Measurements from ENCODE around the gene UBR3.

The UBR3 gene

DNA sequence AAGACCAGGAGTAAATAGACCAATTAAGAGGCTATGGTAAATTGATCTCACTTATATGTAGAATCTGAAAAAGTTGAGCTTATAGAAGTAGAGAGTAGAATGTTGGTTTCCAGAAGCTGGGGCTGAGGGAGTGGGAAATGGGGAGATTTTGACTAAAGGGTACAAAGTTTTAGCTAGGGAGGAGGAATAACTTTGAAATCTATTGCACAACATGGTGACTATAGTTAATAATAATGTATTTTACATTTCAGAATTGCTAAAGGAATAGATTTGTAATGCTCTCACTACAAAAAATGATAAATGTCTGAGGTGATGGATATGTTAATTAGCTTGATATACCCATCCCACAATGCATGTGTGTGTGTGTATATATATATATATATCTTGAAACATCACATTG is 82.1 kb downstream of the UBR3 start:
- no peaks in the 10 kb centered on the region for H3K9me3 ChIP-seq (ENCODE audit: severe bottlenecking)

DNA sequence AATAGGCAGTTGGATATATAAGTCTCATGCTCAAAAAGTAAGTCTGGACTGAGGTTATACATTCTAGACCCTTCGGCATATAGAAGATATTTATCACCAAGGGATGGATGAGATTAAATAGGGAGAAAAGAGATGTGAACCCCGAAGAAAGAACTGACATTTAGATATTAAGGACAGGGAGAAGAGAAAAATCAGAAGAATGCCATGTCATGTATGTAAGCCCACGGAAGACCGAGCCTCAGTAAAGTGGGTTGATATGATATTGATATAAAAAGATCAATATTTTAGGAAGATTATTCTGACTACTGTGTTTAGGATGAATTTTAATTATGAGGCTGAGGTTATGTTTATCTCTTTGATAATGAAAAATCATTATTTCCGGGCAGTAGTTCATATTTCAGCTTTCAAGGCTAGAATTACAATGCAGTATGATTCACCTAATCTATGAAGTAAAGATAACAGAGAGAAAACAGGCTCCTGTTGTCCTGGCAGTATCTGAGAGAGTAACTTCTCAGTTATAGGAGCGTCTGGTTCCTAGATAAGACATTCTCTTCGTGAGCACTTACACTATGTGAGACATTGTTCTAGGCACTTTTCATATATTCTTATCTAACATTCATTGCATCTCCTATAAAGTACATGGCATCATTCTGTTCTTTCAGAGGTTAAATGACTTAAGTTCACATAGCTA is 83.0 kb downstream of the UBR3 start:
- DNase-seq (ENCODE audit: low spot score) (no peak), ATAC-seq (ENCODE audit: low read depth) (no peak)
- Histone ChIP-seq H3K4me1 (ENCODE audit: insufficient read depth, poor library complexity, severe bottlenecking) (no peaks in the 10 kb centered on the region), H3K27me3 (ENCODE audit: insufficient read depth, poor library complexity, severe bottlenecking) (no peaks in the 10 kb centered on the region), H3K27ac (ENCODE audit: poor library complexity, severe bottlenecking) (no peak overlapping the region), H3K9me3 (ENCODE audit: severe bottlenecking) (no peaks in the 10 kb centered on the region), H3K36me3 (ENCODE audit: low read depth) (peaks cover 6% of the 10 kb centered on the region), H3K4me3 (ENCODE audit: severe bottlenecking) (no peak overlapping the region)
- TF ChIP-seq, protein P1, sequence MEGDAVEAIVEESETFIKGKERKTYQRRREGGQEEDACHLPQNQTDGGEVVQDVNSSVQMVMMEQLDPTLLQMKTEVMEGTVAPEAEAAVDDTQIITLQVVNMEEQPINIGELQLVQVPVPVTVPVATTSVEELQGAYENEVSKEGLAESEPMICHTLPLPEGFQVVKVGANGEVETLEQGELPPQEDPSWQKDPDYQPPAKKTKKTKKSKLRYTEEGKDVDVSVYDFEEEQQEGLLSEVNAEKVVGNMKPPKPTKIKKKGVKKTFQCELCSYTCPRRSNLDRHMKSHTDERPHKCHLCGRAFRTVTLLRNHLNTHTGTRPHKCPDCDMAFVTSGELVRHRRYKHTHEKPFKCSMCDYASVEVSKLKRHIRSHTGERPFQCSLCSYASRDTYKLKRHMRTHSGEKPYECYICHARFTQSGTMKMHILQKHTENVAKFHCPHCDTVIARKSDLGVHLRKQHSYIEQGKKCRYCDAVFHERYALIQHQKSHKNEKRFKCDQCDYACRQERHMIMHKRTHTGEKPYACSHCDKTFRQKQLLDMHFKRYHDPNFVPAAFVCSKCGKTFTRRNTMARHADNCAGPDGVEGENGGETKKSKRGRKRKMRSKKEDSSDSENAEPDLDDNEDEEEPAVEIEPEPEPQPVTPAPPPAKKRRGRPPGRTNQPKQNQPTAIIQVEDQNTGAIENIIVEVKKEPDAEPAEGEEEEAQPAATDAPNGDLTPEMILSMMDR (IDR thresholded peaks at IDR 0.05; ENCODE audit: poor library complexity, severe bottlenecking) = no peak

More for the DNA sequence above, 82.1 kb downstream of the UBR3 start:
- Histone ChIP-seq H3K27me3 (ENCODE audit: insufficient read depth, poor library complexity, severe bottlenecking) (no peaks in the 10 kb centered on the region), H3K36me3 (ENCODE audit: low read depth) (peaks cover 6% of the 10 kb centered on the region), H3K27ac (ENCODE audit: poor library complexity, severe bottlenecking) (no peak overlapping the region), H3K4me3 (ENCODE audit: severe bottlenecking) (no peak overlapping the region), H3K4me1 (ENCODE audit: insufficient read depth, poor library complexity, severe bottlenecking) (no peaks in the 10 kb centered on the region)
- DNase-seq (ENCODE audit: low spot score) (no peak), ATAC-seq (ENCODE audit: low read depth) (no peak)
- TF ChIP-seq, protein P1 (IDR thresholded peaks at IDR 0.05; ENCODE audit: poor library complexity, severe bottlenecking) = no peak

DNA sequence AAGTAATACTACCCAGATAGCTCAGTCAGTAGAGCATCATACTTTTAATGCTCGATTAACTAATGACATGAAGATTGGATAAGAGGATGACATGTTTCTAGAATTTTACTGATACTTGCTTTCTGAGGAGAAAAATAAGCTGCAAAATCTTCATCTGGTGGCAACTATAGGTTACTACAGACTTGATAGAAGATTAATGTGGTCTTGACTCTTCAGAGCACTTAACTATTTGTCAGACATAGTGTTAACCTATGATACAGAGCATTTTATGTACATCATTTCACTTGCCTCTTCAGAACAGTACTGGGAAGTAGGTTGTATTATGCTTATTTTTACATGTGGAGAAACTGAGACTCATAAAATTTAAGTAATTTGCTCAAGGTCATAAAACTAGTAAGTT is 83.9 kb downstream of the UBR3 start:
- no peak for ATAC-seq (ENCODE audit: low read depth)
- H3K4me3 ChIP-seq (ENCODE audit: severe bottlenecking) = no peak overlapping the region
- H3K4me1 ChIP-seq (ENCODE audit: insufficient read depth, poor library complexity, severe bottlenecking) = no peaks in the 10 kb centered on the region
- no peak overlapping the region for H3K27ac ChIP-seq (ENCODE audit: poor library complexity, severe bottlenecking)
- peaks cover 2% of the 10 kb centered on the region for H3K36me3 ChIP-seq (ENCODE audit: low read depth)
- H3K9me3 ChIP-seq (ENCODE audit: severe bottlenecking) = no peaks in the 10 kb centered on the region
- no peaks in the 10 kb centered on the region for H3K27me3 ChIP-seq (ENCODE audit: insufficient read depth, poor library complexity, severe bottlenecking)
- DNase-seq (ENCODE audit: low spot score) = no peak
- TF ChIP-seq, protein P1 (IDR thresholded peaks at IDR 0.05; ENCODE audit: poor library complexity, severe bottlenecking) = no peak

DNA sequence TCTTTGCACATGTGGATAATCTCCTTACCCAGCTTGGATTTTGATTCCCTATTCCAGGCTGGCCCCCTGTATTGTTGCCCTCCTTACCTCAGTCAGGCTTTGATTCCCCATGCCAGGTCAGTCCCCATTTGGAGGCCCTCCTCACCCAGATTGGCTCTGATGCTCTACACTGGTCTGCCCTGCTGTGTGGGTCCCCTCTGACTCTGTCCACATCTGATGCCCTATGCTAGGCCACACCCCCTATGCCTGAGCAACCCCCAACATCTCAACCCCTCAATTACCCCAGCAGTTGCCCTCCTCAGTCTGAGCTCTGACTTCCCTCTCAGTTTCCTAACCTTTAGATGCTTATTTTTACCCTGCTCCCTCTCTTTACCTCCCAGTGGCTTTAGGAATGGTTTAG is 89.4 kb downstream of the UBR3 start:
- Histone ChIP-seq H3K36me3 (ENCODE audit: low read depth) (peaks cover 8% of the 10 kb centered on the region), H3K4me1 (ENCODE audit: insufficient read depth, poor library complexity, severe bottlenecking) (no peaks in the 10 kb centered on the region), H3K27me3 (ENCODE audit: insufficient read depth, poor library complexity, severe bottlenecking) (no peaks in the 10 kb centered on the region), H3K9me3 (ENCODE audit: severe bottlenecking) (no peaks in the 10 kb centered on the region), H3K4me3 (ENCODE audit: severe bottlenecking) (no peak overlapping the region), H3K27ac (ENCODE audit: poor library complexity, severe bottlenecking) (no peak overlapping the region)
- TF ChIP-seq, protein P1 (IDR thresholded peaks at IDR 0.05; ENCODE audit: poor library complexity, severe bottlenecking) = no peak
- ATAC-seq (ENCODE audit: low read depth) = no peak
- DNase-seq (ENCODE audit: low spot score) = no peak

DNA sequence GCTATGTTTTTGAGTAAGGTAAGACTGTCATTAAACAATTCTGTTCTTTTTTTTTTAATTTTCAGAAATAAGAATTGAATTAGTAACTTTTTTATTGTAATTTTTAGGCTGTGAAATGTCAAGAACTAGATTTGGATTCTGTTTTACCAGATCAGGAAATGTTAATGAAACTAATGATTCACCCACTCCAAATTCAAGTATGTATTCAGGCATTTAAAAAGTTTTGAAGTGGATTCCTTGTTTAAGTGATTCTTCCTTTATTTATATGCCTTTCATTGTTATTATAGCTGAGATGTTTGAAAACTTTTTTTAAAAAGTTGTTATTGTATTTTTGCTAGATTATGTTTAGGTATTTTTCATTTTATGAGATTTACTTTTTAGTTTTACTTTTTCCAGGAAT is 96.7 kb downstream of the UBR3 start:
- Histone ChIP-seq H3K4me1 (ENCODE audit: insufficient read depth, poor library complexity, severe bottlenecking) (no peaks in the 10 kb centered on the region), H3K36me3 (ENCODE audit: low read depth) (peaks cover 14% of the 10 kb centered on the region; the same call in 1 of the 2 replicates), H3K27me3 (ENCODE audit: insufficient read depth, poor library complexity, severe bottlenecking) (no peaks in the 10 kb centered on the region), H3K9me3 (ENCODE audit: severe bottlenecking) (no peaks in the 10 kb centered on the region), H3K27ac (ENCODE audit: poor library complexity, severe bottlenecking) (no peak overlapping the region), H3K4me3 (ENCODE audit: severe bottlenecking) (no peak overlapping the region)
- ATAC-seq (ENCODE audit: low read depth) (no peak), DNase-seq (ENCODE audit: low spot score) (no peak)
- TF ChIP-seq, protein P1 (IDR thresholded peaks at IDR 0.05; ENCODE audit: poor library complexity, severe bottlenecking) = no peak

All from RWPE2 (cell line).